Right atrium auricular region (tissue), 2 donors: ENCODE results near the gene BOD1. TPM values are rescaled to one million over a fixed set of nuclear protein-coding genes. Genes with fewer than 3 reads are reported as not detected.
A peak's percentile ranks its signal among the peaks of the same experiment; 100 is the strongest.

Experiments
- DNase-seq: peaks from one replicate; pipeline ENCODE4 v3.0.0-alpha.2; 2019; ENCODE audit warnings: low spot score
- H3K27ac ChIP-seq, 2 donors: fragments of 200-600 bp; sonication (generic); 1 replicate in 1 of 2; 2 replicates in 1 of 2; pipeline ENCODE4 v1.5.1; 2016 to 2019
- H3K27me3 ChIP-seq, 2 donors: fragments of 200-600 bp; sonication (generic); one replicate each; pipeline versions ENCODE4 v1.5.1 to v1.6.0; 2017 to 2019
- H3K36me3 ChIP-seq: fragments of 200-600 bp; sonication (generic); one replicate; pipeline ENCODE4 v1.5.1; 2016
- H3K4me1 ChIP-seq, 2 donors: fragments of 200-600 bp; sonication (generic); one replicate each; pipeline versions ENCODE4 v1.5.1 to v1.6.0; 2017 to 2019
- H3K4me3 ChIP-seq, 2 donors: fragments of 200-600 bp; sonication (generic); 1 replicate in 1 of 2; 2 replicates in 1 of 2; pipeline ENCODE4 v1.5.1; 2017 to 2019; ENCODE audit warnings: mild to moderate bottlenecking in 1 of 2, moderate library complexity in 1 of 2
- H3K9me3 ChIP-seq, 2 donors: fragments of 200-600 bp; sonication (generic); one replicate each; pipeline ENCODE4 v1.5.1; 2019
- total RNA-seq, 2 donors: library from RNA; depleted of rRNA; stranded (reverse); fragments of >200 nt; gene quantifications; one replicate each; pipeline ENCODE4 v1.1.0, GENCODE V29; 2016
- TF ChIP-seq, protein P1 (sequence below), 2 donors: fragments of 200-600 bp; sonication (generic); IDR thresholded peaks; one replicate each; pipeline ENCODE4 v1.5.1; 2019; ENCODE audit warnings: antibody characterized with exemption in 2 of 2

BOD1 gene
- total RNA-seq, 2 donors from 2014 or later = 36.9 to 43.2 TPM

DNA sequence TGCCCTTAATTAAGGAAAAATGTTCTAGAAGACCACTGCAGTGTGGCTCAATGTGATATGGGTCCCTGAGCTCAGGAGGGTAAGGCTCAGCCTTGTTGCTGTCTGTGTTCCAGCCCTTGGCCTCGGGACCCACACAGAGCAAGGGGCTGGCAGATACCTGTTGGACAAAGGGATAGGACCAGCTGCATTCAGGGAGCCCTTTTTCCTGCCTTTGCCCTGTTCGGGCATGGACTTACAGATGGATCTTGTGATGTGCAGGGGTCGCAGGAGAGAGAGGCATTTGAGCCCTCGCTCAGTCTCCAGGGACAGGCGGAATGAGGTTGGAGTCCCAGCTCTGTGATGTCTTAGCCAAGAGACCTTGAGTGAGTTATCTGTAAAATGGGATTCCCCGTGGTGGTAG is 12.1 kb upstream of the BOD1 start:
- H3K9me3 ChIP-seq = no peaks in the 10 kb centered on the region
- H3K4me3 ChIP-seq = no peak overlapping the region
- no peak for DNase-seq
- no peaks in the 10 kb centered on the region for H3K27me3 ChIP-seq
- peaks cover 0 to 12% of the 10 kb centered on the region in 2 donors for H3K4me1 ChIP-seq
- no peak overlapping the region for H3K27ac ChIP-seq
- no peaks in the 10 kb centered on the region for H3K36me3 ChIP-seq
- TF ChIP-seq, protein P1, sequence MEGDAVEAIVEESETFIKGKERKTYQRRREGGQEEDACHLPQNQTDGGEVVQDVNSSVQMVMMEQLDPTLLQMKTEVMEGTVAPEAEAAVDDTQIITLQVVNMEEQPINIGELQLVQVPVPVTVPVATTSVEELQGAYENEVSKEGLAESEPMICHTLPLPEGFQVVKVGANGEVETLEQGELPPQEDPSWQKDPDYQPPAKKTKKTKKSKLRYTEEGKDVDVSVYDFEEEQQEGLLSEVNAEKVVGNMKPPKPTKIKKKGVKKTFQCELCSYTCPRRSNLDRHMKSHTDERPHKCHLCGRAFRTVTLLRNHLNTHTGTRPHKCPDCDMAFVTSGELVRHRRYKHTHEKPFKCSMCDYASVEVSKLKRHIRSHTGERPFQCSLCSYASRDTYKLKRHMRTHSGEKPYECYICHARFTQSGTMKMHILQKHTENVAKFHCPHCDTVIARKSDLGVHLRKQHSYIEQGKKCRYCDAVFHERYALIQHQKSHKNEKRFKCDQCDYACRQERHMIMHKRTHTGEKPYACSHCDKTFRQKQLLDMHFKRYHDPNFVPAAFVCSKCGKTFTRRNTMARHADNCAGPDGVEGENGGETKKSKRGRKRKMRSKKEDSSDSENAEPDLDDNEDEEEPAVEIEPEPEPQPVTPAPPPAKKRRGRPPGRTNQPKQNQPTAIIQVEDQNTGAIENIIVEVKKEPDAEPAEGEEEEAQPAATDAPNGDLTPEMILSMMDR (IDR thresholded peaks at IDR 0.05) = no peak

DNA sequence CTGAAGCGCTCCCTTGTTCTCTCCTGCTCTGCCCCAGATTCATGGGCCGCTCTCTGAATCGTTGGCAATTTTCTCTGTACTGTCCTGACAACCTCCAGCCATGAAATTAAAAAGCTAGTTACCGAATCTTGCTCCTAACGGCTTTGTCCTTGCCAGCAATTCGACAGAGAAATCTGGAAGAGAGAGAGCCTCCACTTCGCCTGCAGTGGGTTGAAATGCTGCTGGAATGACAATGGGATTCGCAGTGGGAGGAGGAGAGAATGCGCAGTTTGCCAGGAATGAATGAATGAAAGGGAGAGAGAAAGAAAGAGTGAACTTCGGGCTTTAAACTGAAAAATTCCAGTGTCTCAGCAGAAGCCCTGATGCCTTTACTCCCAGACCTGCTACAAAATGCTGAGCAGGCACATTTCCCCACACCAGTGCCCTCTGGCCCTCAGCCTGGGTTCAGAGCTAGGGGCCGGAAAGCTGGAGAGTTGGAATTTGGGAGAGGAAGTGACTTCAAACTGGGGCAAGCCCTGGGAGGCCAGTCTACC is 11.5 kb upstream of the BOD1 start:
- TF ChIP-seq, protein P1 (IDR thresholded peaks at IDR 0.05) = no peak
- Histone ChIP-seq H3K4me1 (peaks cover 0 to 12% of the 10 kb centered on the region in 2 donors), H3K27me3 (no peaks in the 10 kb centered on the region), H3K36me3 (no peaks in the 10 kb centered on the region), H3K9me3 (no peaks in the 10 kb centered on the region), H3K27ac (no peak overlapping the region), H3K4me3 (no peak overlapping the region)
- DNase-seq = no peak

DNA sequence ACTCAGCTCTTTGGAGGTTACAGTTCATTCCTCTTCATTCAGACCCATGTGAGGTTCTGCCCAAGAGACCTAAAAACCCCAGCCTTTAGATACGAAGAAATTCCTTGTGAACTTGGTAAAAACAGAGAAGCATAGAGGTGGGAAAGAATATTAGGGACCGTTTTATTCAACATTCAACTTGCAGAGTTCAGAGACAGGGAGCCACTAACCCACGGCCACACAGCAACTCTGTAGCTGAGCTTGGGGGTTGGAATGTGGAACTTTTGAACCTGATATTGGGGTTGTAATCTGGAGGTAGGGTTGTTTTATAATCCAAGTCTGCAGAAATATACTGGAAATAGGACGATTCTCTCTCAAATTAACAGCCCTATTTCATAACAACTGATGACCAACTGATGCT is 10.8 kb upstream of the BOD1 start:
- no peaks in the 10 kb centered on the region for H3K36me3 ChIP-seq
- H3K4me3 ChIP-seq = no peak overlapping the region
- TF ChIP-seq, protein P1 (IDR thresholded peaks at IDR 0.05) = no peak
- no peaks in the 10 kb centered on the region for H3K9me3 ChIP-seq
- DNase-seq = no peak
- no peaks in the 10 kb centered on the region for H3K27me3 ChIP-seq
- peaks cover 0 to 12% of the 10 kb centered on the region in 2 donors for H3K4me1 ChIP-seq
- no peak overlapping the region for H3K27ac ChIP-seq

DNA sequence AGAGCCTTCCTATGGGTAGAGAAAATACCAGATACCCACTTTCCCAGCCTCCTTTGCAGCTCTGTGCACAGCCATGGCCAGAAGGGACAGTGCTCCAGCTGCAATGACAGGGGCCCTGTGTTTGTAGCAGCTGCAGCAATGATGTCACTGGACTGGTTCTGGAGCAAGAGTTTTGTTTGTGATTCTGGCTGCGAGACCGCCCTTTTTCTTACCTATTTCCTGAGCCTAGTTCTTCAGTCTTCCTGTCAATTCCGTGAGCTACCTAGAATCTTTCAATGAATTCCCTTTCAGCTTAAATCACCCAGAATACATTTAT is 10.0 kb upstream of the BOD1 start:
- H3K27me3 ChIP-seq = no peaks in the 10 kb centered on the region
- DNase-seq = no peak
- TF ChIP-seq, protein P1 (IDR thresholded peaks at IDR 0.05) = no peak
- H3K9me3 ChIP-seq = no peaks in the 10 kb centered on the region
- H3K4me1 ChIP-seq = peaks cover 0 to 12% of the 10 kb centered on the region in 2 donors
- H3K4me3 ChIP-seq = no peak overlapping the region
- H3K27ac ChIP-seq = no peak overlapping the region
- H3K36me3 ChIP-seq = no peaks in the 10 kb centered on the region

DNA sequence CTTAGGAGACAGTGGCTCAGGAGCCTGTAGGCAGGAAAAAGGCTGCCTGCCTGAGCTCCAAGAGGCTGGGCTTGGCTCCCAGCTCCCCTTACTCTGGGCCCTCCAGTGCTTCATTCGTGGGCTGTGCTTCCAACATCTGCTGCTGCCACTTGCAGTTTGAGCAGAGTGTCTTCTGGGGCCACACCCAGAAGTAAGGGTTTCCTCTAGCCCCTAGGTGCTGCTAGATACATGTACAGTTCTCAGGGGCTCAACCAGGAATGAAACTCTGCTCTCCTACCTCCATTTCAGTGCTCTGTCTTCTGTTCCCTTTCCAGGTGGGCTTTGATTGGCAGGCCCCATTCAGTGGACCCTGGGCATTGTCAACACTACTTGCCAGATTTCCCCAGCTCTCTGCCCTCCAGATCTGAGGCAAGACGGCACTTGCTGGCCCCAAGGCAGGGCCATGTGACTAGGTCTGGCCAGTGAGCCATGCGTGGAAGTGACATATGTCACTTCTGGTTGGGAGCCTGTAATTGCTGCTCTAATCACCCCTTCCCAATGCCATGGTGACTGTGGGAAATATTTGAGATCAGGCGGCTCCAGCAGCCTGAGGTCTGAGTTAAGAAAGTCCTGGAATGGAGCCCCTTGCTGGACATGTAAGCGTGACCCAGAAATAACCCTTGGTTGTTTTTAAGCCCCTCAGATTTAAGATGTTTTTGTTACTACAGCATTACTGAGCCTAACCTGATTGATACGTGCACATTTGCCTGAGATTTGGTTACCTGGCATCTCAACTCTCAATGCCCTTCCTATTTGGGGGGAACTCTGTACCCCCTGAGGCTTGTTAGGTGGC is 9.4 kb upstream of the BOD1 start:
- TF ChIP-seq, protein P1 (IDR thresholded peaks at IDR 0.05) = peak in 1 of 2 donors; percentile 43

More for the DNA sequence above, 9.4 kb upstream of the BOD1 start:
- Histone ChIP-seq H3K36me3 (no peaks in the 10 kb centered on the region), H3K4me1 (peaks cover 0 to 12% of the 10 kb centered on the region in 2 donors), H3K9me3 (no peaks in the 10 kb centered on the region), H3K27me3 (no peaks in the 10 kb centered on the region), H3K27ac (no peak overlapping the region), H3K4me3 (no peak overlapping the region)
- no peak for DNase-seq
